ENCODE results near the gene LRMDA.

GRCh38 chr10:75967491-75967890, 536.1 kb downstream of the LRMDA start:
- TF ChIP-seq, protein P1, sequence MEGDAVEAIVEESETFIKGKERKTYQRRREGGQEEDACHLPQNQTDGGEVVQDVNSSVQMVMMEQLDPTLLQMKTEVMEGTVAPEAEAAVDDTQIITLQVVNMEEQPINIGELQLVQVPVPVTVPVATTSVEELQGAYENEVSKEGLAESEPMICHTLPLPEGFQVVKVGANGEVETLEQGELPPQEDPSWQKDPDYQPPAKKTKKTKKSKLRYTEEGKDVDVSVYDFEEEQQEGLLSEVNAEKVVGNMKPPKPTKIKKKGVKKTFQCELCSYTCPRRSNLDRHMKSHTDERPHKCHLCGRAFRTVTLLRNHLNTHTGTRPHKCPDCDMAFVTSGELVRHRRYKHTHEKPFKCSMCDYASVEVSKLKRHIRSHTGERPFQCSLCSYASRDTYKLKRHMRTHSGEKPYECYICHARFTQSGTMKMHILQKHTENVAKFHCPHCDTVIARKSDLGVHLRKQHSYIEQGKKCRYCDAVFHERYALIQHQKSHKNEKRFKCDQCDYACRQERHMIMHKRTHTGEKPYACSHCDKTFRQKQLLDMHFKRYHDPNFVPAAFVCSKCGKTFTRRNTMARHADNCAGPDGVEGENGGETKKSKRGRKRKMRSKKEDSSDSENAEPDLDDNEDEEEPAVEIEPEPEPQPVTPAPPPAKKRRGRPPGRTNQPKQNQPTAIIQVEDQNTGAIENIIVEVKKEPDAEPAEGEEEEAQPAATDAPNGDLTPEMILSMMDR (IDR thresholded peaks at IDR 0.05; ENCODE audit: low read depth, low read length) = no peak
- TF ChIP-seq EZH2phosphoT487 (IDR thresholded peaks at IDR 0.05; ENCODE audit: low read depth) = no peak

All from OCI-LY3 (cell line).